ENCODE data around the gene AGAP4. TPM values are rescaled to one million over a fixed set of nuclear protein-coding genes. Genes with fewer than 3 reads are reported as not detected.
"Not testable (repeated sequence)": the region's sequence is repeated elsewhere in the genome, so short reads cannot be mapped to it uniquely, and the experiment has no call there.

AGAP4 gene
- total RNA-seq, 4 donors from 2014 or later = 13.0 to 94.5 (median 34.0) TPM

GRCh38 chr10:45820107-45820830 lies 27.0 kb downstream of the AGAP4 start:
- DNase-seq; H3K27me3 ChIP-seq; H3K27ac ChIP-seq; H3K36me3 ChIP-seq; H3K4me3 ChIP-seq; in situ Hi-C loops (cut with MboI; ENCODE audit: low pct_ligation_motif_present in 1 of 4, low pct_unique_long_range_greater_than_20kb in 1 of 4, low sequenced_read_pairs in 3 of 4); H3K9me3 ChIP-seq; H3K4me1 ChIP-seq; intact Hi-C loops (cut with DNase I; ENCODE audit: low total_unique reads): not testable (repeated sequence)
- 65 to 77% methylated on average over 6 of the region's 6 CpGs for WGBS, 2 donors (ENCODE audit: low coverage in 1 of 2)

- in situ Hi-C loops (cut with MboI; ENCODE audit: low pct_ligation_motif_present in 1 of 4, low pct_unique_long_range_greater_than_20kb in 1 of 4, low sequenced_read_pairs in 3 of 4) (no loop called here), intact Hi-C loops (cut with DNase I; ENCODE audit: low total_unique reads) (no loop called here)
- Histone ChIP-seq H3K36me3 (no peaks in the 10 kb centered on the region), H3K4me3 (no peak overlapping the region), H3K9me3 (no peaks in the 10 kb centered on the region), H3K4me1 (no peaks in the 10 kb centered on the region), H3K27me3 (no peaks in the 10 kb centered on the region), H3K27ac (no peak overlapping the region)
- no peak for TF ChIP-seq POLR2A (IDR thresholded peaks at IDR 0.05)
- TF ChIP-seq POLR2AphosphoS5 (IDR thresholded peaks at IDR 0.05) = no peak
- TF ChIP-seq, protein P1, sequence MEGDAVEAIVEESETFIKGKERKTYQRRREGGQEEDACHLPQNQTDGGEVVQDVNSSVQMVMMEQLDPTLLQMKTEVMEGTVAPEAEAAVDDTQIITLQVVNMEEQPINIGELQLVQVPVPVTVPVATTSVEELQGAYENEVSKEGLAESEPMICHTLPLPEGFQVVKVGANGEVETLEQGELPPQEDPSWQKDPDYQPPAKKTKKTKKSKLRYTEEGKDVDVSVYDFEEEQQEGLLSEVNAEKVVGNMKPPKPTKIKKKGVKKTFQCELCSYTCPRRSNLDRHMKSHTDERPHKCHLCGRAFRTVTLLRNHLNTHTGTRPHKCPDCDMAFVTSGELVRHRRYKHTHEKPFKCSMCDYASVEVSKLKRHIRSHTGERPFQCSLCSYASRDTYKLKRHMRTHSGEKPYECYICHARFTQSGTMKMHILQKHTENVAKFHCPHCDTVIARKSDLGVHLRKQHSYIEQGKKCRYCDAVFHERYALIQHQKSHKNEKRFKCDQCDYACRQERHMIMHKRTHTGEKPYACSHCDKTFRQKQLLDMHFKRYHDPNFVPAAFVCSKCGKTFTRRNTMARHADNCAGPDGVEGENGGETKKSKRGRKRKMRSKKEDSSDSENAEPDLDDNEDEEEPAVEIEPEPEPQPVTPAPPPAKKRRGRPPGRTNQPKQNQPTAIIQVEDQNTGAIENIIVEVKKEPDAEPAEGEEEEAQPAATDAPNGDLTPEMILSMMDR (IDR thresholded peaks at IDR 0.05) = no peak
- TF ChIP-seq EP300 (IDR thresholded peaks at IDR 0.05; ENCODE audit: low read depth) = no peak
- 78 to 93% methylated on average over 7 to 9 of the region's 9 CpGs for WGBS, 2 donors (ENCODE audit: low coverage in 1 of 2)
- no peak for DNase-seq
Observed at GRCh38 chr10:45819552-45819951, 27.7 kb downstream of the AGAP4 start.

- in situ Hi-C loops (cut with MboI; ENCODE audit: low pct_ligation_motif_present in 1 of 4, low pct_unique_long_range_greater_than_20kb in 1 of 4, low sequenced_read_pairs in 3 of 4) (no loop called here), intact Hi-C loops (cut with DNase I; ENCODE audit: low total_unique reads) (no loop called here)
- DNase-seq = no peak
- Histone ChIP-seq H3K27me3 (no peaks in the 10 kb centered on the region), H3K4me3 (no peak overlapping the region), H3K36me3 (no peaks in the 10 kb centered on the region), H3K4me1 (no peaks in the 10 kb centered on the region), H3K9me3 (no peaks in the 10 kb centered on the region), H3K27ac (no peak overlapping the region)
- TF ChIP-seq POLR2AphosphoS5 (IDR thresholded peaks at IDR 0.05) = no peak
- WGBS, 2 donors (ENCODE audit: low coverage in 1 of 2) = 83% methylated on average over 3 of the region's 3 CpGs; no CpG with 5 or more reads in 1 of the 2 donors
Observed at GRCh38 chr10:45817912-45818311, 29.4 kb downstream of the AGAP4 start.

DNA sequence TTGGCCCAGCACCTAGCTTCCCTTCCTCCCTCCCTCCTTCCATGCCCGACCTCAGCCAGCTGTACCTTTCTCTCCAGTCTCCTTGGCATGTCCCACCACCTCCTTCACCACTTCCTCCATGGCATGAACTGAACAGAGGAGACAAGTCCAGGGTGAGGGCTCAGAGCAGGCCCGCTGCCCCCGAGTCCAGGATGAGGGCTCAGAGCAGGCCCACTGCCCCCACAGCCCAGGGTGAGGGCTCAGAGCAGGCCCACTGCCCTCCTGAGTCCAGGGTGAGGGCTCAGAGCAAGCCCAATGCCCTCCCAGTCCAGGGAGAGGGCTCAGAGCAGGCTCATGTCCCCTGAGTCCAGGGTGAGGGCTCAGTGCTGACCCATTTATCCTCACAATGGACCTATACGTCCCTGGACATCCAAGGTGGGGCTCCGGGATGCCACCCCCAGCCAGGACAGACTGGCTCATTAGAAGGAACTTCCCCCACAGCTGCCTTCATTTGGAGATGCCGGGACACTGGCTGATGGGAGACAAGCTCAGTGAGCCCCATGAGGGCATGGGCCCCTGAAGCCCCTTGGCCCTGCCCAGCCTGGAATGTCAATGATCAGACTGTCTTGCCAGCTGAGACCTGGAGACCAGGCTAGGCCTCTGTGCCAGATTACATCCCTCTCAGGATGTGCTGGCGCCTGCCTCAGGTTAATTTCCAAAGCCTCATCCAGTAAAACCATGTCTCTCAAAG lies 30.0 kb downstream of the AGAP4 start:
- H3K36me3 ChIP-seq = no peaks in the 10 kb centered on the region
- WGBS, 2 donors (ENCODE audit: low coverage in 1 of 2) = 92% methylated on average over 7 of the region's 7 CpGs; no CpG with 5 or more reads in 1 of the 2 donors
- no peaks in the 10 kb centered on the region for H3K4me1 ChIP-seq
- in situ Hi-C loops (cut with MboI; ENCODE audit: low pct_ligation_motif_present in 1 of 4, low pct_unique_long_range_greater_than_20kb in 1 of 4, low sequenced_read_pairs in 3 of 4) (no loop called here), intact Hi-C loops (cut with DNase I; ENCODE audit: low total_unique reads) (no loop called here)
- H3K4me3 ChIP-seq = no peak overlapping the region
- H3K27me3 ChIP-seq = no peaks in the 10 kb centered on the region
- TF ChIP-seq, protein P1 (IDR thresholded peaks at IDR 0.05) = no peak
- no peak for TF ChIP-seq POLR2AphosphoS5 (IDR thresholded peaks at IDR 0.05)
- H3K9me3 ChIP-seq = no peaks in the 10 kb centered on the region
- no peak for DNase-seq
- H3K27ac ChIP-seq = no peak overlapping the region

DNA sequence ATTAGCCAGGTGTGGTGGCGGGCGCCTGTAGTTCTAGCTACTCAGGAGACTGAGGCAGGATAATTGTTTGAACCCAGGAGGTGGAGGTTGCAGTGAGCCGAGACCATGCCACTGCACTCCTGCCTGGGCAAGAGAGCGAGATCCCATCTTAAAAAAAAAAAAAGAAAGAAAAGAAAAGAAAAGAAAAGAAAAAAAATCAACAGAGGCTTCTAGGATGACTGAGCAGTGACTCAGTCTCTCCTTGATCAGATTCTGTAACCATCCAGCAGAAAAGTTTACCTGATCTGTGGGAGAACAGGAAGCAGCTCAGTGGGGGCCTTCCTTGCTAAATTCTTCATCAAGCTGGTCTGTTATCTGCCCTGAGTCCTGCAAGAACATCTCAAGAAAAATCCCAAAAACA lies 33.2 kb downstream of the AGAP4 start:
- H3K4me1 ChIP-seq; H3K9me3 ChIP-seq; H3K36me3 ChIP-seq; H3K27me3 ChIP-seq; DNase-seq; in situ Hi-C loops (cut with MboI; ENCODE audit: low pct_ligation_motif_present in 1 of 4, low pct_unique_long_range_greater_than_20kb in 1 of 4, low sequenced_read_pairs in 3 of 4); intact Hi-C loops (cut with DNase I; ENCODE audit: low total_unique reads); H3K27ac ChIP-seq; H3K4me3 ChIP-seq: not testable (repeated sequence)
- WGBS, 2 donors (ENCODE audit: low coverage in 1 of 2) = 81 to 92% methylated on average over 4 of the region's 4 CpGs

DNA sequence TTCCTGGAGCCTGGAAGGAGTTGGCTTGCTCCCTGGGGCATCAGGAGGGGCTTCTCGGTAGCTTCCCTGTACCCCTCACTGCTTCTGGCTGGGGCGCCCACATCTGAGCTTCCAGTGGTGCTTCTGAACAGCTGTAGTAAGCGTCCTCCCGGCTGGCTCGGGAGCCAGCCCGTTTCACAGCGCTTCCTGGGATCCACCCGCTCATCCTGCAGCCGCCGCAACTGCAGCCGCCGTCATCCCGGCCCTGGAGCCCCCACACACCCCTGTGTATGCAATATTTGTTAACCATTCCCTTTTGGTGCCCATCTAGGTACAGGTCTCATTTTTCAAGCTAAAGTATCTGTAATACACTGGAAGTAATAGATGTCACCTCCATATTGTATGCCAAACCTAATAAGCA lies 34.3 kb downstream of the AGAP4 start:
- 75 to 79% methylated on average over 4 to 13 of the region's 13 CpGs for WGBS, 2 donors (ENCODE audit: low coverage in 1 of 2)
- in situ Hi-C loops (cut with MboI; ENCODE audit: low pct_ligation_motif_present in 1 of 4, low pct_unique_long_range_greater_than_20kb in 1 of 4, low sequenced_read_pairs in 3 of 4) = not testable (repeated sequence)

More for the DNA sequence above, 34.3 kb downstream of the AGAP4 start:
- H3K9me3 ChIP-seq; H3K4me3 ChIP-seq; H3K4me1 ChIP-seq; intact Hi-C loops (cut with DNase I; ENCODE audit: low total_unique reads); DNase-seq; H3K27ac ChIP-seq; H3K27me3 ChIP-seq; H3K36me3 ChIP-seq: not testable (repeated sequence)

Data from transverse colon (tissue), 4 donors.